GM23338 (cell line): Measurements from ENCODE around the gene MCC. TPM values are rescaled to one million over a fixed set of nuclear protein-coding genes. Genes with fewer than 3 reads are reported as not detected.

Experiments used
- ATAC-seq: fragments of 200-7000 bp; cut with Tn5 transposase; 3 replicates; pipeline ENCODE4 v1.9.1; 2020
- DNase-seq: peaks from one replicate; pipeline ENCODE4 v3.0.0-alpha.2; 2015; ENCODE audit warnings: low spot score
- H2AFZ ChIP-seq: fragments of 200-600 bp; sonication (generic); 2 replicates; pipeline ENCODE4 v1.8.0; 2016; ENCODE audit warnings: antibody characterized with exemption, mild to moderate bottlenecking, moderate library complexity
- H3F3A ChIP-seq: fragments of 200-600 bp; sonication (generic); replicated peaks from 2 replicates; pipeline ENCODE4 v1.8.0; 2017; ENCODE audit warnings: antibody characterized with exemption, mixed run types, low read depth
- H3K27ac ChIP-seq: fragments of 200-600 bp; sonication (generic); 2 replicates; pipeline ENCODE4 v1.6.1; 2016; ENCODE audit warnings: low read depth
- H3K27me3 ChIP-seq: fragments of 200-600 bp; sonication (generic); 2 replicates; pipeline ENCODE4 v1.8.0; 2016; ENCODE audit warnings: mild to moderate bottlenecking, mixed run types, moderate library complexity; ENCODE audit not compliant: insufficient read depth
- H3K36me3 ChIP-seq: fragments of 200-600 bp; sonication (generic); 2 replicates; pipeline ENCODE4 v1.8.0; 2016; ENCODE audit warnings: mild to moderate bottlenecking; ENCODE audit not compliant: insufficient read depth
- H3K4me1 ChIP-seq: fragments of 200-600 bp; sonication (generic); 2 replicates; pipeline ENCODE4 v1.8.0; 2016; ENCODE audit warnings: mild to moderate bottlenecking, moderate library complexity; ENCODE audit not compliant: insufficient read depth
- H3K4me2 ChIP-seq: fragments of 200-600 bp; sonication (generic); 2 replicates; pipeline ENCODE4 v1.7.1; 2017; ENCODE audit warnings: mixed run types
- H3K4me3 ChIP-seq: fragments of 200-600 bp; sonication (generic); 2 replicates; pipeline ENCODE4 v1.6.1; 2016; ENCODE audit warnings: mixed run types
- H3K79me2 ChIP-seq: fragments of 200-600 bp; sonication (generic); replicated peaks from 2 replicates; pipeline ENCODE4 v1.8.0; 2017; ENCODE audit warnings: mild to moderate bottlenecking; ENCODE audit not compliant: insufficient read depth
- H3K9me2 ChIP-seq: fragments of 200-600 bp; sonication (generic); 2 replicates; pipeline ENCODE4 v1.8.0; 2017; ENCODE audit not compliant: insufficient read depth
- H4K20me1 ChIP-seq: fragments of 200-600 bp; sonication (generic); replicated peaks from 2 replicates; pipeline ENCODE4 v1.8.0; 2017; ENCODE audit warnings: mild to moderate bottlenecking; ENCODE audit not compliant: insufficient read depth
- H3K27ac Mint-ChIP-seq: 2 replicates; pipeline ENCODE4 v1.8.0; 2020; ENCODE audit warnings: inconsistent platforms, mild to moderate bottlenecking, moderate library complexity, mixed read lengths
- H3K27me3 Mint-ChIP-seq: 3 replicates; pipeline ENCODE4 v1.8.0; 2022; ENCODE audit warnings: low read depth, mild to moderate bottlenecking, moderate library complexity, mixed read lengths, inconsistent platforms; ENCODE audit not compliant: insufficient read depth, poor library complexity
- H3K36me3 Mint-ChIP-seq: 3 replicates; pipeline ENCODE4 v1.8.0; 2021; ENCODE audit warnings: low read depth, mild to moderate bottlenecking, inconsistent platforms, moderate library complexity, mixed read lengths
- H3K4me1 Mint-ChIP-seq: 3 replicates; pipeline ENCODE4 v1.8.0; 2020; ENCODE audit warnings: mild to moderate bottlenecking, inconsistent platforms, mixed read lengths
- H3K4me3 Mint-ChIP-seq: 3 replicates; pipeline ENCODE4 v1.8.0; 2021; ENCODE audit warnings: moderate library complexity, mild to moderate bottlenecking, inconsistent platforms, mixed read lengths
- H3K9me3 Mint-ChIP-seq: 3 replicates; pipeline ENCODE4 v1.8.0; 2020; ENCODE audit warnings: moderate library complexity, mild to moderate bottlenecking, inconsistent platforms, mixed read lengths
- CREB1 ChIP-seq: fragments of 250-450 bp; sonication (Bioruptor Pico); IDR thresholded peaks from 2 replicates; pipeline ENCODE4 v1.5.0; 2020; ENCODE audit warnings: low read depth, mild to moderate bottlenecking, moderate library complexity
- EZH2 ChIP-seq: fragments of 200-600 bp; sonication (generic); IDR thresholded peaks from one replicate; pipeline ENCODE4 v1.8.0; 2017; ENCODE audit warnings: antibody characterized with exemption, mild to moderate bottlenecking, low read depth; ENCODE audit not compliant: unreplicated experiment
- EZH2phosphoT487 ChIP-seq: fragments of 200-600 bp; sonication (generic); IDR thresholded peaks from one replicate; pipeline ENCODE4 v1.8.1; 2018; ENCODE audit warnings: antibody characterized with exemption; ENCODE audit not compliant: unreplicated experiment
- JUNB ChIP-seq: IDR thresholded peaks from one replicate; pipeline ENCODE4 v1.6.1; 2016; ENCODE audit warnings: antibody characterized with exemption; ENCODE audit not compliant: unreplicated experiment
- NANOG ChIP-seq: IDR thresholded peaks from 2 replicates; pipeline ENCODE4 v1.6.1; 2016; ENCODE audit warnings: antibody characterized with exemption, borderline replicate concordance
- POLR2AphosphoS5 ChIP-seq: IDR thresholded peaks from 2 replicates; pipeline ENCODE4 v1.6.1; 2016; ENCODE audit warnings: antibody characterized with exemption, low read depth
- STAT1 ChIP-seq: IDR thresholded peaks from one replicate; pipeline ENCODE4 v1.6.1; 2016; ENCODE audit warnings: antibody characterized with exemption; ENCODE audit not compliant: unreplicated experiment
- ZNF114 ChIP-seq: fragments of 250-450 bp; sonication (Bioruptor Pico); IDR thresholded peaks from 2 replicates; pipeline ENCODE4 v1.5.0; 2020; ENCODE audit warnings: mild to moderate bottlenecking, moderate library complexity
- ZNF331 ChIP-seq: fragments of 250-450 bp; sonication (Bioruptor Pico); IDR thresholded peaks from 2 replicates; pipeline ENCODE4 v1.5.0; 2020; ENCODE audit warnings: low read depth, mild to moderate bottlenecking, moderate library complexity
- polyA plus RNA-seq: library from polyadenylated mRNA; unstranded; fragments of >200 nt; fragmentation: Nextera tagmentation; extraction: Ambion mirVana; gene quantifications from 2 replicates; pipeline ENCODE4 v1.2.1, GENCODE V29; 2016
- total RNA-seq: library from RNA; depleted of rRNA; stranded (reverse); fragments of >200 nt; shearing (Covaris generic); gene quantifications from 2 replicates; pipeline ENCODE4 v1.2.3, GENCODE V29; 2014
- TF ChIP-seq, protein P1 (sequence below): IDR thresholded peaks from 2 replicates; pipeline ENCODE4 v1.6.1; 2016; ENCODE audit warnings: antibody characterized with exemption
- TF ChIP-seq, protein P2 (sequence below), 2 experiments: fragments of 200-600 bp in 1 of 2; sonication (generic) in 1 of 2; conservative IDR thresholded peaks; 2 replicates each; pipeline versions ENCODE4 v1.5.1 to v1.6.1; 2016 to 2017; ENCODE audit warnings: antibody characterized with exemption in 2 of 2, low read depth in 2 of 2, mild to moderate bottlenecking in 2 of 2, moderate library complexity in 1 of 2
- TF ChIP-seq, protein P3 (sequence below): IDR thresholded peaks from one replicate; pipeline ENCODE4 v1.6.1; 2018; ENCODE audit warnings: antibody characterized with exemption; ENCODE audit not compliant: unreplicated experiment

The MCC gene
- total and polyA plus RNA-seq, 2 experiments from 2014 or later = 3.8 to 10.1 TPM

DNA sequence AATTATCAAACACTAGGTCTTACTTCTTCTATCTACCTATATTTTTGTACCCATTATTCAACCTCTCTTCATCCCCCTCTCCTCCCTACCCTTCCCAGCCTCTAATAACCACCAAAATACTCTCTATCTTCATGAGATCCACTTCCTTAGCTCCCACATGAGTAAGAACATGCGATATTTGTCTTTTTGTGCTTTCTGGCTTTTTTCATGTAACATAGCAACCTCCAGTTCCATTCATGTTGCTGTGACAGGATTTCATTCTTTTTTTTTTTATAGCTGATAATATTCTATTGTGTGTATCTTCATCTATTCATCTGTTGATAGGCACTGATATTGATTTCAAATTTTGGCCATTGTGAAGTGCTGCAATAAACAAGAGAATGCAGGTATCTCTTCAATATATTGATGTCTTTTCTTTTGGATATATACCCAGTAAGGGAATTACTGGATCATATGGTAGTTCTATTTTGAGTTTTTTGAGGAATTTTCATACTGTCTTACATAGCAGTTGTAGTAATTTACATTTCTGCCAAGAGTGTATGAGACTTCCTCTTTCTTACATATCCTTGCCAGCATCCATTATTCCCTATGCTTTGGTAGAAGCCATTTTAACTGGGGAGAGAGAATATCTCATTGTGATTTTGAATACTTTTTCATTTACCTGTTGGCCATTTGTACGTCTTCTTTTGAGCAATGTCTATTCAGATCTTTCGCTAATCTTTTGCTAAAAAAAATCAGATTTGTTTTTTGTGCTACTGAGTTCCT is 354.9 kb downstream of the MCC start:
- Mint-ChIP-seq H3K36me3 (peaks cover 5% of the 10 kb centered on the region; the same call in 2 of the 3 replicates), H3K4me3 (no peak overlapping the region), H3K9me3 (peaks cover 3% of the 10 kb centered on the region; the same call in 1 of the 3 replicates), H3K27ac (no peak overlapping the region), H3K27me3 (peaks cover 2% of the 10 kb centered on the region), H3K4me1 (no peaks in the 10 kb centered on the region)
- ATAC-seq (no peak), DNase-seq (no peak)
- no peaks in the 10 kb centered on the region for H3K36me3 ChIP-seq
- H3K4me3 ChIP-seq = no peak overlapping the region
- H2AFZ ChIP-seq = no peak overlapping the region
- no peaks in the 10 kb centered on the region for H3K9me2 ChIP-seq
- no peaks in the 10 kb centered on the region for H4K20me1 ChIP-seq
- H3K4me1 ChIP-seq = peaks cover 1% of the 10 kb centered on the region
- H3F3A ChIP-seq = no peaks in the 10 kb centered on the region
- no peak overlapping the region for H3K27ac ChIP-seq
- H3K4me2 ChIP-seq = no peak overlapping the region
- TF ChIP-seq STAT1 = no peak
- no peak for TF ChIP-seq ZNF331
- TF ChIP-seq ZNF114 = no peak
- TF ChIP-seq, protein P1, sequence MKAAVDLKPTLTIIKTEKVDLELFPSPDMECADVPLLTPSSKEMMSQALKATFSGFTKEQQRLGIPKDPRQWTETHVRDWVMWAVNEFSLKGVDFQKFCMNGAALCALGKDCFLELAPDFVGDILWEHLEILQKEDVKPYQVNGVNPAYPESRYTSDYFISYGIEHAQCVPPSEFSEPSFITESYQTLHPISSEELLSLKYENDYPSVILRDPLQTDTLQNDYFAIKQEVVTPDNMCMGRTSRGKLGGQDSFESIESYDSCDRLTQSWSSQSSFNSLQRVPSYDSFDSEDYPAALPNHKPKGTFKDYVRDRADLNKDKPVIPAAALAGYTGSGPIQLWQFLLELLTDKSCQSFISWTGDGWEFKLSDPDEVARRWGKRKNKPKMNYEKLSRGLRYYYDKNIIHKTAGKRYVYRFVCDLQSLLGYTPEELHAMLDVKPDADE = no peak
- no peak for TF ChIP-seq JUNB
- TF ChIP-seq NANOG = no peak
- no peak for TF ChIP-seq EZH2phosphoT487
- TF ChIP-seq, protein P2, sequence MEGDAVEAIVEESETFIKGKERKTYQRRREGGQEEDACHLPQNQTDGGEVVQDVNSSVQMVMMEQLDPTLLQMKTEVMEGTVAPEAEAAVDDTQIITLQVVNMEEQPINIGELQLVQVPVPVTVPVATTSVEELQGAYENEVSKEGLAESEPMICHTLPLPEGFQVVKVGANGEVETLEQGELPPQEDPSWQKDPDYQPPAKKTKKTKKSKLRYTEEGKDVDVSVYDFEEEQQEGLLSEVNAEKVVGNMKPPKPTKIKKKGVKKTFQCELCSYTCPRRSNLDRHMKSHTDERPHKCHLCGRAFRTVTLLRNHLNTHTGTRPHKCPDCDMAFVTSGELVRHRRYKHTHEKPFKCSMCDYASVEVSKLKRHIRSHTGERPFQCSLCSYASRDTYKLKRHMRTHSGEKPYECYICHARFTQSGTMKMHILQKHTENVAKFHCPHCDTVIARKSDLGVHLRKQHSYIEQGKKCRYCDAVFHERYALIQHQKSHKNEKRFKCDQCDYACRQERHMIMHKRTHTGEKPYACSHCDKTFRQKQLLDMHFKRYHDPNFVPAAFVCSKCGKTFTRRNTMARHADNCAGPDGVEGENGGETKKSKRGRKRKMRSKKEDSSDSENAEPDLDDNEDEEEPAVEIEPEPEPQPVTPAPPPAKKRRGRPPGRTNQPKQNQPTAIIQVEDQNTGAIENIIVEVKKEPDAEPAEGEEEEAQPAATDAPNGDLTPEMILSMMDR (conservative IDR thresholded peaks at IDR 0.05; ENCODE audit: low read depth in 2 of 2) = no peak
- TF ChIP-seq EZH2 = no peak
- no peaks in the 10 kb centered on the region for H3K27me3 ChIP-seq
- no peaks in the 10 kb centered on the region for H3K79me2 ChIP-seq

DNA sequence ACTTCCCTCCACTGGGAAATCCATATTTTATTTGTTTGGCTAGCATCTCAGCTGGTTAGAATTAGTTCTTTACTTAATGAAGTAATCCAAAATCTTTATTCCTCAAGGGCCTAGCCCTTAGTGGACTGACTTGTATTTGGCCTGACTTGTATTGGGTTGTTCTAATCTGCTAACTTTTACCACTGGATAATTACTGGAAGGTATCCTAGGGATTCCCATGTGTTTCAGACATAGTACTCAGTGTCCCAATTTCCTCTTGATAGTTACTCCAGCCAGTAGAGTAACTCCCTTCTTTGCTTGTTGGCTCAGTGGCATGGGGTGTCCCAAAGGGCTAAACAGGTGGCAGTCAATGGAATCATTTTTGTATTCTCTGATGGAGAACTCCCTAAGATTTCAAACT is 355.7 kb downstream of the MCC start:
- H3K4me3 Mint-ChIP-seq = no peak overlapping the region
- DNase-seq = no peak
- H3K9me2 ChIP-seq = no peaks in the 10 kb centered on the region
- H3K27ac ChIP-seq = no peak overlapping the region
- H2AFZ ChIP-seq = no peak overlapping the region
- no peak overlapping the region for H3K27ac Mint-ChIP-seq
- ATAC-seq = no peak
- H3K4me2 ChIP-seq = no peak overlapping the region
- peaks cover 2% of the 10 kb centered on the region for H3K27me3 Mint-ChIP-seq
- H3K9me3 Mint-ChIP-seq = peaks cover 3% of the 10 kb centered on the region; the same call in 1 of the 3 replicates
- peaks cover 5% of the 10 kb centered on the region; the same call in 2 of the 3 replicates for H3K36me3 Mint-ChIP-seq
- H3K4me1 Mint-ChIP-seq = peaks cover 3% of the 10 kb centered on the region; the same call in 1 of the 3 replicates
- H4K20me1 ChIP-seq = no peaks in the 10 kb centered on the region
- H3K27me3 ChIP-seq = no peaks in the 10 kb centered on the region
- H3K4me1 ChIP-seq = peaks cover 10% of the 10 kb centered on the region
- no peaks in the 10 kb centered on the region for H3F3A ChIP-seq
- no peaks in the 10 kb centered on the region for H3K79me2 ChIP-seq
- no peak overlapping the region for H3K4me3 ChIP-seq
- no peaks in the 10 kb centered on the region for H3K36me3 ChIP-seq
- TF ChIP-seq CREB1 (CRISPR knock-in tag) (no peak), POLR2AphosphoS5 (no peak), STAT1 (no peak), JUNB (no peak), ZNF331 (no peak), NANOG (no peak)
- TF ChIP-seq, protein P2 (conservative IDR thresholded peaks at IDR 0.05; ENCODE audit: low read depth in 2 of 2) = no peak
- TF ChIP-seq, protein P1 = no peak
- TF ChIP-seq, protein P3, sequence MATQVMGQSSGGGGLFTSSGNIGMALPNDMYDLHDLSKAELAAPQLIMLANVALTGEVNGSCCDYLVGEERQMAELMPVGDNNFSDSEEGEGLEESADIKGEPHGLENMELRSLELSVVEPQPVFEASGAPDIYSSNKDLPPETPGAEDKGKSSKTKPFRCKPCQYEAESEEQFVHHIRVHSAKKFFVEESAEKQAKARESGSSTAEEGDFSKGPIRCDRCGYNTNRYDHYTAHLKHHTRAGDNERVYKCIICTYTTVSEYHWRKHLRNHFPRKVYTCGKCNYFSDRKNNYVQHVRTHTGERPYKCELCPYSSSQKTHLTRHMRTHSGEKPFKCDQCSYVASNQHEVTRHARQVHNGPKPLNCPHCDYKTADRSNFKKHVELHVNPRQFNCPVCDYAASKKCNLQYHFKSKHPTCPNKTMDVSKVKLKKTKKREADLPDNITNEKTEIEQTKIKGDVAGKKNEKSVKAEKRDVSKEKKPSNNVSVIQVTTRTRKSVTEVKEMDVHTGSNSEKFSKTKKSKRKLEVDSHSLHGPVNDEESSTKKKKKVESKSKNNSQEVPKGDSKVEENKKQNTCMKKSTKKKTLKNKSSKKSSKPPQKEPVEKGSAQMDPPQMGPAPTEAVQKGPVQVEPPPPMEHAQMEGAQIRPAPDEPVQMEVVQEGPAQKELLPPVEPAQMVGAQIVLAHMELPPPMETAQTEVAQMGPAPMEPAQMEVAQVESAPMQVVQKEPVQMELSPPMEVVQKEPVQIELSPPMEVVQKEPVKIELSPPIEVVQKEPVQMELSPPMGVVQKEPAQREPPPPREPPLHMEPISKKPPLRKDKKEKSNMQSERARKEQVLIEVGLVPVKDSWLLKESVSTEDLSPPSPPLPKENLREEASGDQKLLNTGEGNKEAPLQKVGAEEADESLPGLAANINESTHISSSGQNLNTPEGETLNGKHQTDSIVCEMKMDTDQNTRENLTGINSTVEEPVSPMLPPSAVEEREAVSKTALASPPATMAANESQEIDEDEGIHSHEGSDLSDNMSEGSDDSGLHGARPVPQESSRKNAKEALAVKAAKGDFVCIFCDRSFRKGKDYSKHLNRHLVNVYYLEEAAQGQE = no peak
